HepG2 (cell line): ENCODE data around the gene TADA1. TPM values are rescaled to one million over a fixed set of nuclear protein-coding genes. Genes with fewer than 3 reads are reported as not detected.

Experiments used
- ATAC-seq: fragments of 200-7000 bp; cut with Tn5 transposase; 3 replicates; pipeline ENCODE4 v1.9.1; 2020; ENCODE audit warnings: mild to moderate bottlenecking, moderate library complexity
- BruUV-seq: library from RNA; stranded (reverse); fragments of 400-500 nt; replicated peaks from 2 replicates; lab custom pipeline; 2021; lab: Mats Ljungman, UMichigan
- CTCF ChIA-PET: fragments of 300-600 bp; formaldehyde crosslinking; extraction: SDS; loops from one replicate; lab custom pipeline; 2021; ENCODE audit warnings: low total read pairs, inconsistent platforms, low intra/inter-chr PET ratio; lab: Yijun Ruan, JAX
- POLR2A ChIA-PET: fragments of 350-600 bp; sonication (Branson Sonifier 250); formaldehyde crosslinking; loops from one replicate; lab custom pipeline; 2020; ENCODE audit warnings: antibody characterized with exemption, inconsistent platforms; lab: Yijun Ruan, JAX
- DNase-seq: peaks from one replicate; pipeline ENCODE4 v3.0.0-alpha.2; 2015; ENCODE audit warnings: low spot score
- FAIRE-seq: peaks from 3 replicates; lab custom pipeline; 2011; peaks lifted over from hg19 to GRCh38; lab: Jason Lieb, UNC
- H2AFZ ChIP-seq: one replicate; pipeline ENCODE4 v1.6.1; 2011; ENCODE audit warnings: low read length, inconsistent platforms
- H3K27ac ChIP-seq: fragments of 300-600 bp; 3 replicates; pipeline ENCODE4 v1.8.0; 2011; ENCODE audit warnings: mixed run types, mild to moderate bottlenecking, mixed read lengths, low read length, inconsistent platforms; ENCODE audit not compliant: insufficient read depth; ENCODE audit errors: extremely low read length
- H3K27me3 ChIP-seq, 2 experiments: fragments of 200-600 bp in 1 of 2; 2 replicates in 1 of 2; 3 replicates in 1 of 2; pipeline versions ENCODE4 v1.6.0 to v1.8.0; 2011; ENCODE audit warnings: low read length in 2 of 2, mild to moderate bottlenecking in 2 of 2, moderate library complexity in 2 of 2, inconsistent platforms in 1 of 2; ENCODE audit not compliant: insufficient read depth in 2 of 2, control insufficient read depth in 1 of 2
- H3K36me3 ChIP-seq, 2 experiments: fragments of 200-600 bp in 1 of 2; replicated peaks in 1 of 2; 2 replicates in 1 of 2; 3 replicates in 1 of 2; pipeline versions ENCODE4 v1.5.1 to v1.8.0; 2011; ENCODE audit warnings: low read length in 2 of 2, inconsistent platforms in 1 of 2; ENCODE audit not compliant: insufficient read depth in 2 of 2, control insufficient read depth in 1 of 2
- H3K4me1 ChIP-seq: 2 replicates; pipeline ENCODE4 v1.5.1; 2012; ENCODE audit warnings: low read length, inconsistent platforms; ENCODE audit not compliant: insufficient read depth
- H3K4me2 ChIP-seq: 2 replicates; pipeline ENCODE4 v1.6.0; 2011; ENCODE audit warnings: low read depth, low read length, inconsistent platforms
- H3K4me3 ChIP-seq, 3 experiments: fragments of 200-600 bp in 1 of 3; sonication (generic), shearing (Covaris generic) in 1 of 3; replicated peaks in 1 of 3; 2 replicates each; pipeline ENCODE4 v1.5.1; 2011 to 2016; ENCODE audit warnings: low read length in 3 of 3, inconsistent platforms in 2 of 3, low read depth in 2 of 3, mild to moderate bottlenecking in 2 of 3, control low read depth in 1 of 3, mixed read lengths in 1 of 3; ENCODE audit not compliant: insufficient read depth in 1 of 3
- H3K79me2 ChIP-seq: one replicate; pipeline ENCODE4 v1.6.1; 2011; ENCODE audit warnings: low read length, inconsistent platforms; ENCODE audit not compliant: insufficient read depth
- H3K9ac ChIP-seq: 2 replicates; pipeline ENCODE4 v1.6.0; 2011; ENCODE audit warnings: mild to moderate bottlenecking, low read depth, low read length, inconsistent platforms; ENCODE audit not compliant: insufficient read depth
- H3K9me3 ChIP-seq: 2 replicates; pipeline ENCODE4 v1.5.1; 2012; ENCODE audit warnings: mild to moderate bottlenecking, low read length
- H4K20me1 ChIP-seq: 2 replicates; pipeline ENCODE4 v1.6.0; 2011; ENCODE audit warnings: inconsistent platforms, mild to moderate bottlenecking, low read length, moderate library complexity; ENCODE audit not compliant: insufficient read depth
- ATF2 ChIP-seq: sonication (generic); formaldehyde crosslinking; IDR thresholded peaks from 2 replicates; pipeline ENCODE4 v1.4.0; 2020; ENCODE audit warnings: missing genetic modification reagents
- ATF7 ChIP-seq, 2 experiments: fragments of 450-650 bp in 1 of 2; sonication (generic) in 1 of 2; formaldehyde crosslinking in 1 of 2; IDR thresholded peaks; 2 replicates each; pipeline versions ENCODE4 v1.4.0 to v1.6.1; 2016 to 2020; ENCODE audit warnings: antibody characterized with exemption in 1 of 2, mild to moderate bottlenecking in 1 of 2, missing genetic modification reagents in 1 of 2
- ELF3 ChIP-seq: IDR thresholded peaks from 2 replicates; pipeline ENCODE4 v1.6.1; 2016; ENCODE audit warnings: missing genetic modification reagents, missing compliant biosample characterization
- GLI4 ChIP-seq: sonication (generic); formaldehyde crosslinking; IDR thresholded peaks from 2 replicates; pipeline ENCODE4 v1.5.1; 2020; ENCODE audit warnings: missing genetic modification reagents, mild to moderate bottlenecking, moderate library complexity, borderline replicate concordance
- IRF2 ChIP-seq: IDR thresholded peaks from 2 replicates; pipeline ENCODE4 v1.6.1; 2018; ENCODE audit warnings: missing genetic modification reagents, missing compliant biosample characterization
- KMT2B ChIP-seq: IDR thresholded peaks from 2 replicates; pipeline ENCODE4 v1.6.1; 2016; ENCODE audit warnings: missing genetic modification reagents, missing compliant biosample characterization
- MZF1 ChIP-seq: sonication (generic); formaldehyde crosslinking; IDR thresholded peaks from 2 replicates; pipeline ENCODE4 v1.8.1; 2023; ENCODE audit warnings: mild to moderate bottlenecking, missing genetic modification reagents, borderline replicate concordance
- SOX6 ChIP-seq, 2 experiments: fragments of 450-650 bp in 1 of 2; sonication (generic) in 1 of 2; formaldehyde crosslinking in 1 of 2; IDR thresholded peaks; 2 replicates each; pipeline versions ENCODE4 v1.4.0 to v1.6.1; 2017 to 2020; ENCODE audit warnings: antibody characterized with exemption in 1 of 2, mild to moderate bottlenecking in 1 of 2, missing genetic modification reagents in 1 of 2
- YEATS2 ChIP-seq: sonication (generic); formaldehyde crosslinking; IDR thresholded peaks from 2 replicates; pipeline ENCODE4 v1.4.0; 2020; ENCODE audit warnings: missing genetic modification reagents, borderline replicate concordance
- ZNF124 ChIP-seq: sonication (generic); formaldehyde crosslinking; IDR thresholded peaks from 2 replicates; pipeline ENCODE4 v1.4.0; 2020; ENCODE audit warnings: missing genetic modification reagents
- ZNF263 ChIP-seq: sonication (generic); formaldehyde crosslinking; IDR thresholded peaks from 2 replicates; pipeline ENCODE4 v1.4.0; 2020; ENCODE audit warnings: missing genetic modification reagents
- ZNF3 ChIP-seq: IDR thresholded peaks from 2 replicates; pipeline ENCODE4 v1.7.0; 2017; ENCODE audit warnings: inconsistent platforms
- ZNF766 ChIP-seq: sonication (generic); formaldehyde crosslinking; IDR thresholded peaks from 2 replicates; pipeline ENCODE4 v1.5.0; 2020; ENCODE audit warnings: missing genetic modification reagents, borderline replicate concordance
- ZNF770 ChIP-seq: sonication (generic); formaldehyde crosslinking; IDR thresholded peaks from 2 replicates; pipeline ENCODE4 v1.5.0; 2020; ENCODE audit warnings: mild to moderate bottlenecking, missing genetic modification reagents
- ZNF792 ChIP-seq: IDR thresholded peaks from 2 replicates; pipeline ENCODE4 v1.6.1; 2016
- WGBS: methylation state at CpG from one replicate; pipeline ENCODE4 v1.1.6; 2017; ENCODE audit warnings: low lambda C conversion rate; 5-methylcytosine and 5-hydroxymethylcytosine counted together
- in situ Hi-C: cut with HindIII; loops from 2 replicates; pipeline ENCODE4 v1.10.0; 2017; ENCODE audit warnings: low pct_unique_long_range_greater_than_20kb; ENCODE audit not compliant: extremely low pct_ligation_motif_present
- intact Hi-C: fragments of 100-400 bp; cut with micrococcal nuclease; formaldehyde crosslinking; loops from one replicate; pipeline ENCODE4 v1.10.0; 2022; ENCODE audit not compliant: unreplicated experiment
- polyA plus RNA-seq, 8 experiments: library from polyadenylated mRNA; depleted of rRNA in 3 of 8; stranded (reverse) in 7 of 8; unstranded in 1 of 8; fragments of >200 nt; fragmentation: Illumina TruSeq in 4 of 8; extraction: Trizol in 4 of 8; gene quantifications; 2 replicates each; pipeline versions ENCODE4 v1.2.1 to v1.2.3, GENCODE V29; 2011 to 2016; ENCODE audit warnings: low read depth in 4 of 8, missing spikeins in 1 of 8, mixed read lengths in 1 of 8; ENCODE audit not compliant: insufficient read depth in 1 of 8
- total RNA-seq, 5 experiments: library from RNA; depleted of rRNA; stranded (reverse); fragments of >200 nt; fragmentation: Illumina TruSeq; extraction: Trizol; gene quantifications; 2 replicates each; pipeline ENCODE4 v1.2.3, GENCODE V29; 2016; ENCODE audit warnings: low read depth in 1 of 5
- TF ChIP-seq, protein P1 (sequence below): sonication (generic); formaldehyde crosslinking; IDR thresholded peaks from 2 replicates; pipeline ENCODE4 v1.4.0; 2020; ENCODE audit warnings: missing genetic modification reagents

TADA1 gene
- total and polyA plus RNA-seq, 2 of the 13 experiments (the other 11 are each of a cell fraction or from before 2014, with no cell fraction given) = 28.3 to 29.1 TPM

DNA sequence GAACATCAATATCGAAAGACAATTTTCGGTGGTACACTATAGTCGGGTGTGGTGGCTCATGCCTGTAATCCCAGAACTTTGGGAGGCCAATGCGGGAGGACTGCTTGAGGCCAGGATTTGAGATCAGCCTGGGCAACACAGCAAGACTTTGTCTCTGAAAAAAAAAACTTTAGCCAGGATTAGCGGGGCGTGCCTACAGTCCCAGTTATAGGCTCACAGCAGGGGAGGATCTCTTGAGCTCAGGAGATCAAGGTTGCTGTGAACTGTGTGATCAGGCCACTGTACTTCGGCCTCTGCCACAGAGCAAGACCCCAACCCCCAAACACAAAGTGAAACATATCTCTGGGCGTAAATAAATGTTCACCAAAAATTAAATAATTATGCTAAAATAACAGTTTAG is 1.6 kb downstream of the TADA1 start:
- POLR2A ChIA-PET = interaction anchor here (1.0 to 3.5 kb wide), 2 partner anchors 10 to 36 kb away, joined by 3 to 41 read pairs; partner anchors contain the start of gene POGK
- Histone ChIP-seq H3K36me3 (no peaks in the 10 kb centered on the region; a peak in 1 of 5 replicates), H3K9me3 (no peaks in the 10 kb centered on the region), H3K4me1 (peaks cover 73% of the 10 kb centered on the region), H3K79me2 (peaks cover 55% of the 10 kb centered on the region), H3K27me3 (no peaks in the 10 kb centered on the region; a peak in 1 of 5 replicates), H3K4me3 (peak overlapping the region; percentile 86 to 93 (median 92); a peak in 5 of 6 replicates), H3K9ac (peak overlapping the region; percentile 93; the same call in 1 of the 2 replicates), H2AFZ (no peak overlapping the region), H4K20me1 (peaks cover 19% of the 10 kb centered on the region), H3K27ac (peak overlapping the region; percentile 99), H3K4me2 (peak overlapping the region; percentile 87)
- WGBS = 38% methylated on average over 8 of the region's 8 CpGs
- intact Hi-C loops = no loop called here
- in situ Hi-C loops = no loop called here
- FAIRE-seq (peak; percentile 77), ATAC-seq (peak; percentile 45), DNase-seq (peak; percentile 84)
- BruUV-seq = TSS peak; percentile 48
- CTCF ChIA-PET = no interaction called here
- TF ChIP-seq ZNF124 (CRISPR knock-in tag) = 0 out of 2 replicates have a peak, but pooled peaks have one; percentile 31
- TF ChIP-seq SOX6 (IDR thresholded peaks at IDR 0.05) = no peak
- TF ChIP-seq SOX6 (CRISPR knock-in tag; IDR thresholded peaks at IDR 0.05) = peak; percentile 33
- 0 out of 2 replicates have a peak, but pooled peaks have one; percentile 47 for TF ChIP-seq IRF2
- 0 out of 2 replicates have a peak, but pooled peaks have one; percentile 44 for TF ChIP-seq ZNF3 (CRISPR knock-in tag)
- 0 out of 2 replicates have a peak, but pooled peaks have one; percentile 42 for TF ChIP-seq KMT2B (CRISPR knock-in tag)
- TF ChIP-seq, protein P1, sequence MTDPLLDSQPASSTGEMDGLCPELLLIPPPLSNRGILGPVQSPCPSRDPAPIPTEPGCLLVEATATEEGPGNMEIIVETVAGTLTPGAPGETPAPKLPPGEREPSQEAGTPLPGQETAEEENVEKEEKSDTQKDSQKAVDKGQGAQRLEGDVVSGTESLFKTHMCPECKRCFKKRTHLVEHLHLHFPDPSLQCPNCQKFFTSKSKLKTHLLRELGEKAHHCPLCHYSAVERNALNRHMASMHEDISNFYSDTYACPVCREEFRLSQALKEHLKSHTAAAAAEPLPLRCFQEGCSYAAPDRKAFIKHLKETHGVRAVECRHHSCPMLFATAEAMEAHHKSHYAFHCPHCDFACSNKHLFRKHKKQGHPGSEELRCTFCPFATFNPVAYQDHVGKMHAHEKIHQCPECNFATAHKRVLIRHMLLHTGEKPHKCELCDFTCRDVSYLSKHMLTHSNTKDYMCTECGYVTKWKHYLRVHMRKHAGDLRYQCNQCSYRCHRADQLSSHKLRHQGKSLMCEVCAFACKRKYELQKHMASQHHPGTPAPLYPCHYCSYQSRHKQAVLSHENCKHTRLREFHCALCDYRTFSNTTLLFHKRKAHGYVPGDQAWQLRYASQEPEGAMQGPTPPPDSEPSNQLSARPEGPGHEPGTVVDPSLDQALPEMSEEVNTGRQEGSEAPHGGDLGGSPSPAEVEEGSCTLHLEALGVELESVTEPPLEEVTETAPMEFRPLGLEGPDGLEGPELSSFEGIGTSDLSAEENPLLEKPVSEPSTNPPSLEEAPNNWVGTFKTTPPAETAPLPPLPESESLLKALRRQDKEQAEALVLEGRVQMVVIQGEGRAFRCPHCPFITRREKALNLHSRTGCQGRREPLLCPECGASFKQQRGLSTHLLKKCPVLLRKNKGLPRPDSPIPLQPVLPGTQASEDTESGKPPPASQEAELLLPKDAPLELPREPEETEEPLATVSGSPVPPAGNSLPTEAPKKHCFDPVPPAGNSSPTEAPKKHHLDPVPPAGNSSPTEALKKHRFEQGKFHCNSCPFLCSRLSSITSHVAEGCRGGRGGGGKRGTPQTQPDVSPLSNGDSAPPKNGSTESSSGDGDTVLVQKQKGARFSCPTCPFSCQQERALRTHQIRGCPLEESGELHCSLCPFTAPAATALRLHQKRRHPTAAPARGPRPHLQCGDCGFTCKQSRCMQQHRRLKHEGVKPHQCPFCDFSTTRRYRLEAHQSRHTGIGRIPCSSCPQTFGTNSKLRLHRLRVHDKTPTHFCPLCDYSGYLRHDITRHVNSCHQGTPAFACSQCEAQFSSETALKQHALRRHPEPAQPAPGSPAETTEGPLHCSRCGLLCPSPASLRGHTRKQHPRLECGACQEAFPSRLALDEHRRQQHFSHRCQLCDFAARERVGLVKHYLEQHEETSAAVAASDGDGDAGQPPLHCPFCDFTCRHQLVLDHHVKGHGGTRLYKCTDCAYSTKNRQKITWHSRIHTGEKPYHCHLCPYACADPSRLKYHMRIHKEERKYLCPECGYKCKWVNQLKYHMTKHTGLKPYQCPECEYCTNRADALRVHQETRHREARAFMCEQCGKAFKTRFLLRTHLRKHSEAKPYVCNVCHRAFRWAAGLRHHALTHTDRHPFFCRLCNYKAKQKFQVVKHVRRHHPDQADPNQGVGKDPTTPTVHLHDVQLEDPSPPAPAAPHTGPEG (CRISPR knock-in tag) = peak; percentile 98
- peak; percentile 99 for TF ChIP-seq ZNF770 (CRISPR knock-in tag)
- TF ChIP-seq ZNF792 (CRISPR knock-in tag) = peak; percentile 40; the same call in 1 of the 2 replicates
- no peak for TF ChIP-seq ZNF766 (CRISPR knock-in tag)
- TF ChIP-seq MZF1 (CRISPR knock-in tag) = no peak
- no peak for TF ChIP-seq GLI4 (CRISPR knock-in tag)
- no peak for TF ChIP-seq ELF3
- peak; percentile 97 for TF ChIP-seq ZNF263 (CRISPR knock-in tag)
- no peak for TF ChIP-seq ATF7 (IDR thresholded peaks at IDR 0.05)
- no peak for TF ChIP-seq ATF7 (CRISPR knock-in tag; IDR thresholded peaks at IDR 0.05)
- no peak for TF ChIP-seq YEATS2
- TF ChIP-seq ATF2 (CRISPR knock-in tag) = peak; percentile 32; the same call in 1 of the 2 replicates
